ENCODE measurements around the gene CSTF3. TPM values are rescaled to one million over a fixed set of nuclear protein-coding genes. Genes with fewer than 3 reads are reported as not detected.
"Not testable (repeated sequence)": the region's sequence is repeated elsewhere in the genome, so short reads cannot be mapped to it uniquely, and the experiment has no call there.

Gene CSTF3
- 10 to 100 TPM in 2 of 3 donors, 1 to 10 TPM in 1; 6.9 to 13.2 (median 11.7) TPM for polyA plus RNA-seq

DNA sequence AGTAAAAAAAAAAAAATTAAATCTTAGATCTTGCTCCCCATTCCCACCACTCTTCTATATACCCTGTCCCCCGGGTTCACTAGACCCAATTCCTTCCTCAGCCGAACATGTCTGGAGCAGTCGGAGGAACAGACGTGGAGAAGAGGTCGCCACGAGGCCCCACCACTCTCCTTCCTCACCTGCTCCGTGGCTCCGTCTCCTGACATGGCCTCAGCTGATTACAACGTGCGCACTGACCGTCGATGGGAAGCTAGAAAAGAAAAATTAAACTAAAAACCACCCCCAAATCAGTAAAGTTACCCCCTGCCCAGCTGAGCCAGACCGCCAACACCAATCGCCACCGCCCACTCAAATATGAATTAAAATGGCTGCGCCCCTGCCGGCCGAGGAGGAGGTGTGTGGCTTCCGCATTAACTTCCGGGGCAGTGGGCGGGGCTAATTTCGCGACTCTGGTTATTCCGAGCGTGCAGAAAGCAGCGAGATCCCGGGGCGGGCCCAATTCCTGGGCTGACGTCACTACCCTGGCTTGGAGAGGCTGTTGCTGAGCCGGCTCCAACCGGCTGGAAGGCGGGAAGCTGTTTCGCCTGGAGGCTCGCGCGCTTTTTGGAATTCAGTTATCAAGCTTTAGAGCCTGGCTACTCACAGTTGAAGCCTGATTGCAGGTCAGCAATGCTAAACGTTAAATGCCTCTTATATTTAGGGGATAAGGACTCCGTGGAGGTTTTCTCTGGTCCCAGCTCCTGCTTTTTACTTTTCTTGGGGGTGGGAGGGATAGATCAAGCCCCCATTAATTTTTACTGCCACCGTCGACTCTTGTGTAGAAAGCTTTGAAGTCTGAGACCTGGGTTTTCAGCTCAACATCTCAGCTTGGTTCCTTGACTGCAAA lies at the start of gene CSTF3:
Gene CSTF3, minus strand, starts transcription at position 361 of the 886 bp plus-strand sequence. Its CDS starts 155 bp downstream, at position 206.
- no peak within 1 kb of the TSS for H3K27ac ChIP-seq (ENCODE audit: low read depth, low read length)
- 1 to 2% (median 1%) methylated on average over 40 of the region's 40 CpGs for whole genome bisulfite sequencing, 3 donors

DNA sequence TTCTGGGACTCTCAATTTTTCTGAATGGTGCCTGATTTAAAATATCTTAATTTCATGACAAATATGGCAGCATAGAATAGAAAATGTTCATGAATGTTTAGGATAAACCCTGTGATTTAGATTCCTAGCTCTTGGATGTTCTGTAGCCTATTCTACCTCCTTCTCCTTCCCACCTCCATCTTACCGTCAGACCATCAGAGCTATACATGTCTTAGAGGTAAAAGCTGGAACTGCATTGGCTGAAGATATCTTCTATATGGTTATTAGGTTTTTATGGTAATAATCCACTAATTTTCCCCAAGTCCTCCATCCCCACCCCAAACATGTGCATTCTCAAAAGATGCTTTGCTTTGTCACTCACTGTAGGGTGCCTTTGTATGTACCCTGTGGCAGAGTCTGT lies 46.9 kb upstream of the CSTF3 start:
- WGBS, 3 donors, result 89 to 100% (median 96%) methylated on average over 1 of the region's 1 CpG
- no peak overlapping the region for H3K27ac ChIP-seq (ENCODE audit: low read depth, low read length)

DNA sequence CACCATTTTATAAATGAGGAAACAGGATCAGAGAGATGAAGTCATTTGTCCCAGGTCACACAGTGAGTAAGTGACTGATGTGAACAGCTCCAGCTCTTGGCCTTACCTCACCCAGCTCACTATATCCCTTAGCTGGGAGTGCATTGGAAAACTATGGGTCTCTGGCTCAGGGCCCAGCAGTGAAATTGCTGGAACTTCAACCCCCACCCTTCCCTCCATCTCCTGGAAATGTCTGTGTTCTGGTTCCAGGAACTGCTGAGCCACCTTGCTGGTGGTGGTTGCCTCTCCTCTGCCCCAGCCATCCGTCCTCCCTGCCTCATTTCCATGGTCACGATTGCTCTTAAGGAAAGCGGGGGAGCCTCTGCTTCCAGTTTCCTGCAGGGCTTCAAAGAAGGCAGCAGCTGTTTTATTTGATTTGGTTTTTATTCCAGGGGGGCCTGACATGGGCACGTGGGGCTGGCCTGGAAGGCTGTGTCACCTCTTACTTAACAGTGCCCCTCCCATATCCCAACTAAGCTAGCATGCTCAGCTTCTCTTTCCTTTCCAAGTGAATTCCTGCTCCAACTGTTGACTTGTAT lies 46.2 kb upstream of the CSTF3 start:
- no peak overlapping the region for H3K27ac ChIP-seq (ENCODE audit: low read depth, low read length)
- 21 to 54% (median 28%) methylated on average over 4 of the region's 4 CpGs for WGBS, 3 donors

- H3K27ac ChIP-seq (ENCODE audit: low read depth, low read length), result no peak overlapping the region
- 74 to 87% (median 76%) methylated on average over 14 of the region's 14 CpGs for WGBS, 3 donors
These were observed 36.8 kb upstream of the CSTF3 start for GRCh38 chr11:33197915-33198727.

- WGBS, 3 donors, result 67 to 76% (median 72%) methylated on average over 4 of the region's 4 CpGs
- H3K27ac ChIP-seq (ENCODE audit: low read depth, low read length), result no peak overlapping the region
These were observed 34.3 kb upstream of the CSTF3 start for GRCh38 chr11:33195462-33196173.

DNA sequence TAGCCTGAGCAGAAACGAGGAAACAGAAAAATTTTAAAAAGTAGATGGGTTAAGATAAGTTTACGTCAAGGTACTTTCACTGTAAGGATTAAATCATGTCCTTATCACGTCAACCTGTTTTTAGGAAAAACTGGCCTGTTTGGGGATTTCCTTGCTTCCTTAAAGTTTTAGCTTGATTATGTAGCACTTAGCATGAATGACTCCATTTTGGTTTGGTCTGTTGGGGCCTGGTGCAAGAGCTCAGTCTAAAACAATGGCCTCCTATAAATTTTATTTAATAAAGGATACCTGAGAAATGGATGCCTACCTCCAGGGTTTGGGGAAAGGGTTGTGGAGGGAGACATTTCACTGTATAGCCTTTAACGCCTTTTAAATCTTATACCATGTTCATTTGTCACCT lies 33.2 kb upstream of the CSTF3 start:
- 84 to 94% (median 92%) methylated on average over 4 of the region's 4 CpGs for WGBS, 3 donors
- H3K27ac ChIP-seq (ENCODE audit: low read depth, low read length), result no peak overlapping the region

DNA sequence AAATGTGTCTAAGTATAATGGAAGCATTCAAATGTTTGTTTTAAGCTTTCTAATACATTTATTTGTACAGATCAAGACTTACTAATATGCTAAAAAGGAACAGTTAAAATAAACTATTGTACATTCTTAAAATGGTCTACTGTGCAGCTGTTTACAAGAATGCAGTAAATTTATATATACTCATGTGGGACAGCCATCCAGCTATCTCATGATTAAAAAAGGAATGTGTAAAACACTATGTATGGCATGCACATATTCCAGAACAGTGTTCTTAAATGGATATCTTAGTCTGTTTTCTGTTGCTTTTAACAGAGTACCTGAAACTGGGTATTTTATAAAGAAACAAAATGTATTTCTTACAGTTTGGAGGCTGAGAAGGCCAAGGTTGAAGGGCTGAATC lies 30.2 kb upstream of the CSTF3 start:
- no peak overlapping the region for H3K27ac ChIP-seq (ENCODE audit: low read depth, low read length)

GRCh38 chr11:33187998-33188722 lies 26.9 kb upstream of the CSTF3 start:
- 46 to 76% (median 47%) methylated on average over 8 of the region's 8 CpGs for WGBS, 3 donors
- no peak overlapping the region for H3K27ac ChIP-seq (ENCODE audit: low read depth, low read length)

DNA sequence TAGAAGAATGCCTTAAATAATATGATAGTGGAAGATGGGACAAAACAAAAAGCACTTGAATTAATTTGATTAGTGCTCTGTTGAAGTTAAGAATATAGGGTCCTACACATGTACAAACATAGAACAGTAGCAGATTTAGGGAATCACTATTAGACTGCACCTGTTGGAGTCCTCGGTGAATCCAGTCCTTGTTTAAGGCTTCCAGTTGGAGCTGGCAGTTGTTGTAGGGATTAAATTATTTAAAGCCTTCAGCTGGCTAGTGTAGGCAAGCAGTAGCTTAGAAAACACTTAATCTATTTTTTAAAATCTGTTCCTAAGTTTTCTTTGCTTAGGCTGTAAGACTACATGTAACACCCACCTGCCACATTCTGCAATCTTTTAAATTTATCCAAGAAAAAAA lies 24.5 kb upstream of the CSTF3 start:
- 88 to 97% (median 94%) methylated on average over 1 of the region's 1 CpG for WGBS, 3 donors
- no peak overlapping the region for H3K27ac ChIP-seq (ENCODE audit: low read depth, low read length)

- no peak overlapping the region for H3K27ac ChIP-seq (ENCODE audit: low read depth, low read length)
- 19 to 42% (median 35%) methylated on average over 3 of the region's 3 CpGs for WGBS, 3 donors
These were observed 21.1 kb upstream of the CSTF3 start for GRCh38 chr11:33182246-33182878.

- 51 to 86% (median 51%) methylated on average over 3 of the region's 3 CpGs for WGBS, 3 donors
These were observed 18.1 kb upstream of the CSTF3 start for GRCh38 chr11:33179348-33179803.

DNA sequence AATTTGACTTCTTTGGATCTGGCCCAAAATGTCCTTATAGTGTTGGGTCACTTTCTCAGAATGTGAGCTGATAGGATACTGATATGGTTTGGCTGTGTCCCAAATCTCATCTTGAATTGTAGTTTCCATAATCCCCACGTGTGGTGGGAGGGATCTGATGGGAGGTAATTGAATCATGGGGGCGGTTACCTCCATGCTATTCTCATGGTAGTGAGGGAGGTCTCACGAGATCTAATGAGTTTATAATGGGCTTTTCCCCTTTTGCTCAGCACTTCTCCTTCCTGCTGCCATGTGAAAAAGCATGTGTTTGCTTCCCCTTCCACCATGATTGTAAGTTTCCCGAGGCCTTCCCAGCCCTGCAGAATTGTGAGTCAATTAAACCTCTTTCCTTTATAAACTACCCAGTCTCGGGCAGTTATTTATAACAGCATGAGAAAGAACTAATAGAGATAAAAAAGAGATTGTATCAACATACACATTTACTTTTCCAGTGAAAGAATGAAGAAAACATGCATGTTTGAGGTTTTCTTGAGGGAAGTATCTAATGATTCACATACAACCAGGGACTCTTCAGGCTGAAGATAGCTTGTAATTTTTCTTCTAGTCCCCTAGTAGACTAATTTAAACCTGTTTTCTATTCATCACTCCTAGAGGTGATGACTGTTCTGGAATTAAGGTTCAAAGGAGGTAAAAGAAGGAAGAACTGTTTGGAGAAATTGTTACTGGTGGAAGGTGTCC lies 17.3 kb upstream of the CSTF3 start:
- 41 to 60% (median 42%) methylated on average over 5 of the region's 5 CpGs for WGBS, 3 donors
- no peak overlapping the region for H3K27ac ChIP-seq (ENCODE audit: low read depth, low read length)

More at GRCh38 chr11:33179348-33179803, 18.1 kb upstream of the CSTF3 start:
- no peak overlapping the region for H3K27ac ChIP-seq (ENCODE audit: low read depth, low read length)

GRCh38 chr11:33177676-33178336 lies 16.5 kb upstream of the CSTF3 start:
- WGBS, 3 donors, result 90 to 94% (median 90%) methylated on average over 8 of the region's 8 CpGs
- H3K27ac ChIP-seq (ENCODE audit: low read depth, low read length), result no peak overlapping the region

DNA sequence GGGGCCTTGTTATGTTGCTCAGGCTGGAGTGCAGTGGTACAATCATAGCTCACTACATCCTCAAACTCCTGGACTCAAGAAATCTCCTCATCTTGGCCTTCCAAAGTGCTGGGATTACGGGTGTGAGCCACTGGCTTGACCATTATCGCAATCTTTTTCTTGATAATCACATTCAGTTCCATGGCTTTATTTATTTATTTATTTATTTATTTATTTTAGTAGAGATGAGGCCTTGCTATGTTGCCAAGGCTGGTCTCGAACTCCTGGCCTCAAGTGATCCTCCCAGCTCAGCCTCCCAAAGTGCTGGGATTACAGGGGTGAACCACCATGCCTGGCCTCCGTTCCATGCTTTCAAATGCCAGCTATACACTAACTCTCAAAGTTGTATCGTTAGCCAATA lies 15.5 kb upstream of the CSTF3 start:
- 89 to 99% (median 96%) methylated on average over 5 of the region's 5 CpGs for WGBS, 3 donors
- not testable (repeated sequence) for H3K27ac ChIP-seq (ENCODE audit: low read depth, low read length)

DNA sequence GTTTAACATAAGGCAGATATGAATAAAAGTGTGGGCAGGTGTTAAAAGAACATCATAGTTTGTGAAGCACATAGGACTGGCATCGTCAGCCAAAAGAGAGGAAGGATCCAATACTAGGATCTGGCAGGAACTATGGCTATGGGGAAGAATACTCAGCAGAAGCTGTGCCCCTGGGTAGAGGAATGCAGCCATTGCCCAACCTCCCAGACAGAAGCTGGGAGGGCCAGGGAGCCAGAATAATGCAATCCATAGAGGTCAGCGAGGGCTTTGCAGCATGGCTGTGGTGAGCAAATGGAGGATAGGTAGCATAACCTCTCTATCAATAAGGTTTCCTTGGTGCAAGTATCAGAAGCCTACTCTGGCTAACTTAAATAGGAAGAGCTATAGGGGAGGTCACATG lies 11.7 kb upstream of the CSTF3 start:
- no peak overlapping the region for H3K27ac ChIP-seq (ENCODE audit: low read depth, low read length)
- 42 to 85% (median 46%) methylated on average over 2 of the region's 2 CpGs for WGBS, 3 donors

- H3K27ac ChIP-seq (ENCODE audit: low read depth, low read length), result no peak overlapping the region
- WGBS, 3 donors, result 95 to 98% (median 95%) methylated on average over 5 of the region's 5 CpGs
These were observed 11.1 kb upstream of the CSTF3 start for GRCh38 chr11:33172345-33172744.
